IPS DF 6.9 (cell line): ENCODE results near the gene CREBRF.
"Not testable (repeated sequence)": the region's sequence is repeated elsewhere in the genome, so short reads cannot be mapped to it uniquely, and the experiment has no call there.

Experiments used
- DNase-seq: peaks from one replicate; pipeline ENCODE4 v3.0.0-alpha.2; 2013; ENCODE audit warnings: low read depth, low spot score
- H3K27ac ChIP-seq: one replicate; pipeline ENCODE4 v1.5.1; 2013; ENCODE audit warnings: low read length, control low read depth
- H3K27me3 ChIP-seq: 2 replicates; pipeline ENCODE4 v1.6.1; 2013; ENCODE audit warnings: mild to moderate bottlenecking, low read length; ENCODE audit not compliant: control insufficient read depth, insufficient read depth
- H3K36me3 ChIP-seq: 2 replicates; pipeline ENCODE4 v1.6.1; 2013; ENCODE audit warnings: low read length; ENCODE audit not compliant: control insufficient read depth, insufficient read depth
- H3K4me1 ChIP-seq: 2 replicates; pipeline ENCODE4 v1.6.1; 2013; ENCODE audit warnings: low read length; ENCODE audit not compliant: control insufficient read depth, insufficient read depth
- H3K4me3 ChIP-seq: 2 replicates; pipeline ENCODE4 v1.5.1; 2013; ENCODE audit warnings: mild to moderate bottlenecking, low read length
- H3K9me3 ChIP-seq: 2 replicates; pipeline ENCODE4 v1.6.1; 2013; ENCODE audit warnings: low read length, inconsistent platforms; ENCODE audit not compliant: control insufficient read depth, insufficient read depth
- WGBS: extraction: QIAGEN DNeasy Blood & Tissue Kit; methylation state at CpG from one replicate; pipeline ENCODE4 v1.1.7; 2013; ENCODE audit warnings: mixed read lengths, missing lambda C conversion rate; ENCODE audit not compliant: insufficient read length, insufficient coverage; 5-methylcytosine and 5-hydroxymethylcytosine counted together

Gene CREBRF

GRCh38 chr5:173076471-173076870, 20.3 kb downstream of the CREBRF start:
- DNase-seq, H3K4me1 ChIP-seq, H3K9me3 ChIP-seq, H3K4me3 ChIP-seq, H3K27me3 ChIP-seq, H3K27ac ChIP-seq, H3K36me3 ChIP-seq: not testable (repeated sequence)
- no CpG with 5 or more reads among the region's 4 CpGs for WGBS

DNA sequence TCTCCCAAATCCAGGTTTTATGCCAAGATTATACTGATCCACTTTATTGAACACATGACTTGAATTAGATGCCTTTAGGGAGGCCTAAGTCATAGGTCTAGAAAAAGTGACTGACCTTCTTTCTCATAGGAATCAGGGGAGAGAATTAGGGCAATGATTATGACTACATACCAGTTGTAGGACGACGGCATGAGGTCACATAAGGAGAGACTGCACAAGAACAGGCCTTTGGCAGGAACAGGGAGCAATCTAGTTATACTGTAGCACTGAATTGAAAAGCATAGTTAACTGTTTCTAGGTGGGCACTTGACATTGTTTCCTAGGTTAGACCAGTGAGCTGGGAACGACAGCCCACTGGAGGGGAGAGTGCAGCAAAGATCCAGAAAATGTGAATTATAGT, 22.7 kb downstream of the CREBRF start:
- Histone ChIP-seq H3K36me3 (no peaks in the 10 kb centered on the region), H3K27ac (no peak overlapping the region), H3K9me3 (no peaks in the 10 kb centered on the region), H3K4me3 (no peak overlapping the region), H3K27me3 (no peaks in the 10 kb centered on the region), H3K4me1 (no peaks in the 10 kb centered on the region)
- no CpG with 5 or more reads among the region's 3 CpGs for WGBS
- no peak for DNase-seq

DNA sequence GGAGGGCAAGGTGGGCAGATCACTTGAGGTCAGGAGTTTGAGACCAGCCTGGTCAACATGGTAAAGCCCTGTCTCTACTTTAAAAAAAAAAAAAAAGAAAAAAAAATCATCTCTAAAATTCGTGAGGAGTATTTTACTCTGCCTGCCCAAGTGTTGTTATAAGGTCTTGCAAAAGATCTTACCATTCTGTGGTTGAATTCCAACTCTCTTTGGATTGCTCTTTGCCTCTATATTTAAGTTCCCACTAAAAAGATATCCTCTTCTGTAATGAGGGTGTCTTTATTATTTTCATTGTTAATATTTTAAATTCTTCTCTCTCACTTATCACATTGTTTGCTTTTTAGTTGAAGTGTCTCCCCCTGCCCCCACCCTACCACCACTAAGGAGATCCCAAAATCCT, 33.4 kb downstream of the CREBRF start:
- no peaks in the 10 kb centered on the region for H3K9me3 ChIP-seq
- no CpG with 5 or more reads among the region's 1 CpG for WGBS
- H3K4me3 ChIP-seq = no peak overlapping the region
- no peak overlapping the region for H3K27ac ChIP-seq
- H3K4me1 ChIP-seq = no peaks in the 10 kb centered on the region
- no peak for DNase-seq
- H3K27me3 ChIP-seq = no peaks in the 10 kb centered on the region
- no peaks in the 10 kb centered on the region for H3K36me3 ChIP-seq

- Histone ChIP-seq H3K9me3 (no peaks in the 10 kb centered on the region), H3K27me3 (no peaks in the 10 kb centered on the region), H3K27ac (no peak overlapping the region), H3K4me1 (no peaks in the 10 kb centered on the region), H3K36me3 (no peaks in the 10 kb centered on the region), H3K4me3 (no peak overlapping the region)
- no CpG with 5 or more reads among the region's 2 CpGs for WGBS
- DNase-seq = no peak
Measured at GRCh38 chr5:173090639-173091038, 34.5 kb downstream of the CREBRF start.

GRCh38 chr5:173091981-173092380, 35.8 kb downstream of the CREBRF start:
- no peaks in the 10 kb centered on the region for H3K36me3 ChIP-seq
- no peaks in the 10 kb centered on the region for H3K27me3 ChIP-seq
- no peak overlapping the region for H3K4me3 ChIP-seq
- H3K4me1 ChIP-seq = no peaks in the 10 kb centered on the region
- H3K27ac ChIP-seq = no peak overlapping the region
- DNase-seq = no peak
- H3K9me3 ChIP-seq = no peaks in the 10 kb centered on the region
- WGBS = no CpG with 5 or more reads among the region's 5 CpGs

DNA sequence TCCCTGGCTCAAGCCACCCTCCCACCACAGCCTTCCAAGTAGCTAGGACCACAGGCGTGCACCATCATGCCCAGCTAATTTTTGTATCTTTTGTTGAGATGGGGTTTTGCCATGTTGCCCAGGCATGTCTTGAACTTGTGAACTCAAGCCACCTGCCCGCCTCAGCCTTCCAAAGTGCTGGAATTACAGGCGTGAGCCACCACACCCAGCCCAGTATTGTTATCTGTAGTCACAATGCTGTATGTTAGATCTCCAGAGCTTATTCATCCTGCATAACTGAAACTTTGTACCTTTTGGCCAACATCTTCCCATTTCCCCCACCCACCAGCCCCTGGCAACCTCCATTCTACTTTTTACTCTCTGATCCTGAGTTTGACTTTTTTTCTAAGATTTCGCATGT, 37.5 kb downstream of the CREBRF start:
- H3K36me3 ChIP-seq = no peaks in the 10 kb centered on the region
- no peak overlapping the region for H3K27ac ChIP-seq
- H3K4me3 ChIP-seq = no peak overlapping the region
- no CpG with 5 or more reads among the region's 4 CpGs for WGBS
- DNase-seq = no peak
- no peaks in the 10 kb centered on the region for H3K9me3 ChIP-seq
- no peaks in the 10 kb centered on the region for H3K4me1 ChIP-seq
- no peaks in the 10 kb centered on the region for H3K27me3 ChIP-seq

DNA sequence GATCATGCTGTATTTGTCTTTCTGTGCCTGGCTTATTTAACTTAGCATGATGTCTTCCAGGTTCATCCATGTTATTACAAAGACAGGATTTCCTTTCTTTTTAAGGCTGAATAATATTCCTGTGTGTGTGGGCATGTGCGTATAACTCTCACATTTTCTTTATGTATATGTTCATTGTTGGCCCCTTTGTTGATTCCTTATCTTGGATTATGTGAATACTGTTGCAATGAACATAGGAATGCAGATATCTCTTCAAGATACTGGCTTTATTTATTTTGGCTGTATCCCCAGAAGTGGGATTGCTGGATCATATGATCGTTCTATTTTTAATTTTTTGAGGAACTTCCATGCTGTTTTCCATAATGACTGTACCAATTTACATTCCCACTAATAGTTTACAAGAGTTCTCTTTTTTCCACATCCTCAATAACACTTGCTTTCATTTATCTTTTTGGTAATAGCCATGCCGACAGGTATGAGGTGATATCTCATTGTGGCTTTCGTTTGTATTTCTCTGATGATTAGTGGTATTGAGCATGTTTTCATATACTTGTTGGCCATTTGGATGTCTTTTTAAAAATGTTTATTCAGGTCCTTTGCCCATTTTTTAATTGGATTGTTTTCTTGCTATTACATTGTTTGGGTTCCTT, 38.0 kb downstream of the CREBRF start:
- no peaks in the 10 kb centered on the region for H3K36me3 ChIP-seq
- H3K9me3 ChIP-seq = no peaks in the 10 kb centered on the region
- H3K4me1 ChIP-seq = no peaks in the 10 kb centered on the region
- WGBS = no CpG with 5 or more reads among the region's 4 CpGs
- DNase-seq = no peak
- H3K4me3 ChIP-seq = no peak overlapping the region
- H3K27me3 ChIP-seq = no peaks in the 10 kb centered on the region
- no peak overlapping the region for H3K27ac ChIP-seq

DNA sequence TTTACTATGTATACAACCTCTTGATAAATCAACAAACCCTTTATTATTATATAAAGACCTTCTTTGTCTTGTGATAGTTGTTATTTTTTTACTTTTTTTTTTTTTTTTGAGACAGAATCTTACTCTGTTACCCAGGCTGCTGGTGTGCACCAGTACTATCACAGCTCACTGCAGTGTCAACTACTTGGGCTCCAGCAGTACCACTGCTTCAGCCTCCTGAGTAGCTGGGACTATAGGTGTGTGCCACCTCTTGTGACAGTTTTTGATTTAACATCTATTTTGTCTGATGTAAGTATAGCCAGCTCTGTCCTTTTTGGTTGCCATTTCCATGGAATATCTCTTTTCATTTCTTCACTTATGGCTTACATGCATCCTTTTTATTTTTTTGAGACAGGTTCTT, 42.6 kb downstream of the CREBRF start:
- H3K36me3 ChIP-seq = no peaks in the 10 kb centered on the region
- no peak overlapping the region for H3K27ac ChIP-seq
- H3K9me3 ChIP-seq = no peaks in the 10 kb centered on the region
- H3K4me1 ChIP-seq = no peaks in the 10 kb centered on the region
- no peak overlapping the region for H3K4me3 ChIP-seq
- no peaks in the 10 kb centered on the region for H3K27me3 ChIP-seq
- no peak for DNase-seq

DNA sequence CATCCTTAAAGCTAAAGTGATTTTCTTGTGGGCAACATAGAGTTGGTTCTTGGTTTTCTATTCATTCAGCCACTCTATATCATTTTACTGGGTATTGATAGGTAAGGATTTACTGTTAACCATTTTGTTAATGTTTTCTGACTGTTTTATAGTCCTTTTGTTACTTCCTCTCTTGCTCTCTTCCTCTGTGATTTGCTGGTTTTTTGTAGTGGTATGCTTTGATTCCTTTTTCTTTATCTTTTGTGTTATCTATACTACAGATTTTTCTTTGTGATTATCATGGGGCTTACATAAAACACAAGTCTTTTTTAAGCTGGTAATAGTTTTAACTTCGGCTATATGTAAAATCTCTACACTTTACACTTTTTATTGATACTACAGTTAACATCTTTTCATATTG, 43.3 kb downstream of the CREBRF start:
- DNase-seq = no peak
- no peak overlapping the region for H3K4me3 ChIP-seq
- no peaks in the 10 kb centered on the region for H3K36me3 ChIP-seq
- no CpG with 5 or more reads among the region's 1 CpG for WGBS
- H3K9me3 ChIP-seq = no peaks in the 10 kb centered on the region
- no peaks in the 10 kb centered on the region for H3K4me1 ChIP-seq
- no peak overlapping the region for H3K27ac ChIP-seq
- no peaks in the 10 kb centered on the region for H3K27me3 ChIP-seq

DNA sequence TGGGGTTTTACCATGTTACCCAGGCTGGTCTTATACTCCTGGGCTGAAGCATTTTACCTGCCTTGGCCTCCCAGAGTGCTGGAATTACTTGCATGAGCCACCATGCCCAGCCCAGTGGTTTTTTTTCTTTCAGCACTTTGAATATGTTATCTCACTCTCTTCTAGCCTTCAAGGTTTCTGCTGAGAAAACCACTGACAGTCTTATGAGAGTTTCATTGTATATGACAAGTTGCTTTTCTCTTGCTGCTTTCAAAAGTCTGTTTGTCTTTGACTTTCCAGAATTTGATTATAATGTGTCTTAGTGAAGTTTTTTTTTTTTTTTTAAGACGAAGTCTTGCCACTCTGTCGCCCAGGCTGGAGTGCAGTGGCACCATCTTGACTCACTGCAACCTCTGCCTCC, 45.1 kb downstream of the CREBRF start:
- no peak overlapping the region for H3K27ac ChIP-seq
- H3K9me3 ChIP-seq = no peaks in the 10 kb centered on the region
- H3K27me3 ChIP-seq = no peaks in the 10 kb centered on the region
- H3K4me1 ChIP-seq = no peaks in the 10 kb centered on the region
- no peaks in the 10 kb centered on the region for H3K36me3 ChIP-seq
- no peak overlapping the region for H3K4me3 ChIP-seq
- WGBS = no CpG with 5 or more reads among the region's 2 CpGs
- DNase-seq = no peak

GRCh38 chr5:173103411-173103810, 47.3 kb downstream of the CREBRF start:
- Histone ChIP-seq H3K36me3 (no peaks in the 10 kb centered on the region), H3K4me3 (no peak overlapping the region), H3K4me1 (no peaks in the 10 kb centered on the region), H3K27me3 (no peaks in the 10 kb centered on the region), H3K9me3 (no peaks in the 10 kb centered on the region), H3K27ac (no peak overlapping the region)
- DNase-seq = no peak
- no CpG with 5 or more reads among the region's 1 CpG for WGBS
